Measurements from ENCODE around the gene RANBP9. TPM values are rescaled to one million over a fixed set of nuclear protein-coding genes. Genes with fewer than 3 reads are reported as not detected.

Gene RANBP9
- polyA plus RNA-seq, 3 donors = 1.8 to 26.1 (median 2.0) TPM

DNA sequence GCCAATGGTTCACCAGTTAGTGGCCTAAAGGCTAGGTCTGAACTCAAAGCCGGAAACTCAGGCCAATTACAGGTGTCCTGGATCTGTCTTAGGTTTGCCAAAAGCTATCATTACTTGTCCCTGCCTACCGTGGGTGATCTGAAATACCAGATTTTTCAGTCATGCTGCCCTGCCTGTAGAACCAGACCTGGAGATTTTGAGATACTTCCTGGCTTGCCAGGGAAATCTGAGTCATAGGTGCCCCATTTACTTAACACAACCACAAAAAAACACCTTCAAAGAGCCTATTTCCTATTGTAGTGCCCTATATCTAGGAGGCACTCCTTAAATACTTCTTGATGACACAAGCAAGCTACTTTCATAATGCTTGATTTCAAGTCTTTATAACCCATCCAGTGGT lies 13.9 kb upstream of the RANBP9 start:
- Histone ChIP-seq H3K9me3 (replicated peaks in 1 of 2; ENCODE audit: control insufficient read depth in 1 of 2, insufficient read depth in 1 of 2, low read length in 2 of 2) (no peaks in the 10 kb centered on the region), H4K20me1 (ENCODE audit: insufficient read depth, low read length) (no peaks in the 10 kb centered on the region), H3K4me3 (replicated peaks in 1 of 3; ENCODE audit: low read depth in 2 of 3, low read length in 3 of 3) (no peak overlapping the region), H2AFZ (ENCODE audit: insufficient read depth, low read depth, low read length, poor library complexity, severe bottlenecking) (no peak overlapping the region), H3K4me2 (replicated peaks; ENCODE audit: extremely low read depth, low read length, poor library complexity, severe bottlenecking) (no peak overlapping the region), H3K27ac (ENCODE audit: low read depth in 1 of 2, low read length in 2 of 2) (no peak overlapping the region), H3K27me3 (ENCODE audit: control insufficient read depth in 2 of 2, insufficient read depth in 2 of 2, low read length in 2 of 2) (no peaks in the 10 kb centered on the region), H3K4me1 (ENCODE audit: control insufficient read depth in 1 of 2, insufficient read depth in 2 of 2, low read length in 2 of 2) (no peaks in the 10 kb centered on the region), H3K36me3 (replicated peaks in 1 of 2; ENCODE audit: control insufficient read depth in 1 of 2, insufficient read depth in 2 of 2, low read length in 2 of 2) (no peaks in the 10 kb centered on the region), H3K9ac (ENCODE audit: insufficient read depth, low read length, poor library complexity, severe bottlenecking) (no peak overlapping the region), H3K79me2 (ENCODE audit: insufficient read depth, low read length) (no peaks in the 10 kb centered on the region)
- peaks cover 5% of the 10 kb centered on the region for H3K4me1 Mint-ChIP-seq
- no peak for DNase-seq
- intact Hi-C loops (cut with micrococcal nuclease) = no loop called here
- H3K36me3 Mint-ChIP-seq = no peaks in the 10 kb centered on the region
- H3K9me3 Mint-ChIP-seq = peaks cover 0 to 3% (median 0%) of the 10 kb centered on the region in 7 donors
- TF ChIP-seq, protein P1, sequence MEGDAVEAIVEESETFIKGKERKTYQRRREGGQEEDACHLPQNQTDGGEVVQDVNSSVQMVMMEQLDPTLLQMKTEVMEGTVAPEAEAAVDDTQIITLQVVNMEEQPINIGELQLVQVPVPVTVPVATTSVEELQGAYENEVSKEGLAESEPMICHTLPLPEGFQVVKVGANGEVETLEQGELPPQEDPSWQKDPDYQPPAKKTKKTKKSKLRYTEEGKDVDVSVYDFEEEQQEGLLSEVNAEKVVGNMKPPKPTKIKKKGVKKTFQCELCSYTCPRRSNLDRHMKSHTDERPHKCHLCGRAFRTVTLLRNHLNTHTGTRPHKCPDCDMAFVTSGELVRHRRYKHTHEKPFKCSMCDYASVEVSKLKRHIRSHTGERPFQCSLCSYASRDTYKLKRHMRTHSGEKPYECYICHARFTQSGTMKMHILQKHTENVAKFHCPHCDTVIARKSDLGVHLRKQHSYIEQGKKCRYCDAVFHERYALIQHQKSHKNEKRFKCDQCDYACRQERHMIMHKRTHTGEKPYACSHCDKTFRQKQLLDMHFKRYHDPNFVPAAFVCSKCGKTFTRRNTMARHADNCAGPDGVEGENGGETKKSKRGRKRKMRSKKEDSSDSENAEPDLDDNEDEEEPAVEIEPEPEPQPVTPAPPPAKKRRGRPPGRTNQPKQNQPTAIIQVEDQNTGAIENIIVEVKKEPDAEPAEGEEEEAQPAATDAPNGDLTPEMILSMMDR (IDR thresholded peaks at IDR 0.05) = no peak
- H3K27ac Mint-ChIP-seq = no peak overlapping the region
- WGBS (ENCODE audit: insufficient coverage) = 100% methylated on average over 2 of the region's 2 CpGs
- H3K27me3 Mint-ChIP-seq (ENCODE audit: low read depth in 3 of 3) = no peaks in the 10 kb centered on the region
- no peak overlapping the region for H3K4me3 Mint-ChIP-seq

DNA sequence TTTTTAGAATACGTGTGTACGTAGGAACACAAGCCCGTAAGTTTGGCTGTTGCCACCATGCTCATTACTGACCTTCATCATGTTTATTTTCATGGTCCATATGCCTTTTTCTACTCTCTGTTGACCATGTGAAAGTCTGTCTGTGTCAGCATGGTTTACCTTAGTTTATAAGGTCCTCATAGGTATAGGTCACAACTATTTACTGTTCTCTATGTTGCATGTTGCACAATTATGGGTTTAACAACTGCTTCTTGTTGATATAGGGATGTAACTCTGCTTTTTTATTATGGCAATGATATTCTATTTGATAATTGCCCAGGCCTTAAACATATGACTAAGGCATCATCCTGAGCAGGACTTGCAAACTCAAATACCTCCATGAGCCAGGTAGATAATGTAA lies 13.4 kb upstream of the RANBP9 start:
- no peaks in the 10 kb centered on the region for H4K20me1 ChIP-seq (ENCODE audit: insufficient read depth, low read length)
- TF ChIP-seq, protein P1 (IDR thresholded peaks at IDR 0.05) = no peak
- no peak for DNase-seq
- Mint-ChIP-seq H3K4me3 (no peak overlapping the region), H3K9me3 (peaks cover 0 to 3% (median 0%) of the 10 kb centered on the region in 7 donors), H3K27ac (no peak overlapping the region), H3K27me3 (ENCODE audit: low read depth in 3 of 3) (no peaks in the 10 kb centered on the region), H3K36me3 (no peaks in the 10 kb centered on the region), H3K4me1 (peaks cover 5% of the 10 kb centered on the region)
- H3K79me2 ChIP-seq (ENCODE audit: insufficient read depth, low read length) = no peaks in the 10 kb centered on the region
- H3K9me3 ChIP-seq (replicated peaks in 1 of 2; ENCODE audit: control insufficient read depth in 1 of 2, insufficient read depth in 1 of 2, low read length in 2 of 2) = no peaks in the 10 kb centered on the region
- H3K36me3 ChIP-seq (replicated peaks in 1 of 2; ENCODE audit: control insufficient read depth in 1 of 2, insufficient read depth in 2 of 2, low read length in 2 of 2) = no peaks in the 10 kb centered on the region
- no peak overlapping the region for H3K9ac ChIP-seq (ENCODE audit: insufficient read depth, low read length, poor library complexity, severe bottlenecking)
- H3K27ac ChIP-seq (ENCODE audit: low read depth in 1 of 2, low read length in 2 of 2) = no peak overlapping the region
- no peak overlapping the region for H3K4me2 ChIP-seq (replicated peaks; ENCODE audit: extremely low read depth, low read length, poor library complexity, severe bottlenecking)
- H3K4me1 ChIP-seq (ENCODE audit: control insufficient read depth in 1 of 2, insufficient read depth in 2 of 2, low read length in 2 of 2) = no peaks in the 10 kb centered on the region
- H2AFZ ChIP-seq (ENCODE audit: insufficient read depth, low read depth, low read length, poor library complexity, severe bottlenecking) = no peak overlapping the region
- H3K27me3 ChIP-seq (ENCODE audit: control insufficient read depth in 2 of 2, insufficient read depth in 2 of 2, low read length in 2 of 2) = no peaks in the 10 kb centered on the region
- H3K4me3 ChIP-seq (replicated peaks in 1 of 3; ENCODE audit: low read depth in 2 of 3, low read length in 3 of 3) = no peak overlapping the region
- WGBS (ENCODE audit: insufficient coverage) = 82% methylated on average over 2 of the region's 3 CpGs
- intact Hi-C loops (cut with micrococcal nuclease) = no loop called here

All from CD14-positive monocyte (primary cell).